HG03571 (cell line): ENCODE data around the gene CNN1.
"Not testable (repeated sequence)": the region's sequence is repeated elsewhere in the genome, so short reads cannot be mapped to it uniquely, and the experiment has no call there.

Experiments
- ATAC-seq: cut with Tn5 transposase; IDR thresholded peaks from one replicate; pipeline ENCODE4 v1.9.1; 2021; ENCODE audit not compliant: unreplicated experiment

Gene CNN1

GRCh38 chr19:11564082-11564807 lies 25.6 kb downstream of the CNN1 start:
- ATAC-seq, result not testable (repeated sequence)

- ATAC-seq, result not testable (repeated sequence)
These were observed 27.0 kb downstream of the CNN1 start for GRCh38 chr19:11565649-11565980.

- no peak for ATAC-seq
These were observed 27.5 kb downstream of the CNN1 start for GRCh38 chr19:11566164-11566563.

- ATAC-seq, result no peak
These were observed 31.4 kb downstream of the CNN1 start for GRCh38 chr19:11570039-11570462.

GRCh38 chr19:11573354-11573753 lies 34.7 kb downstream of the CNN1 start:
- not testable (repeated sequence) for ATAC-seq

- ATAC-seq, result not testable (repeated sequence)
These were observed 35.1 kb downstream of the CNN1 start for GRCh38 chr19:11573763-11574162.

GRCh38 chr19:11574689-11575088 lies 36.0 kb downstream of the CNN1 start:
- ATAC-seq, result no peak

- no peak for ATAC-seq
These were observed 37.6 kb downstream of the CNN1 start for GRCh38 chr19:11576227-11576626.

- ATAC-seq, result no peak
These were observed 39.0 kb downstream of the CNN1 start, which contains the start of gene ACP5 for GRCh38 chr19:11577451-11578257. Gene ACP5 (minus strand): TSS chr19:11577645. CDS start chr19:11577317, 328 bp downstream.

GRCh38 chr19:11578258-11579142 lies 39.8 kb downstream of the CNN1 start:
- ATAC-seq, result no peak

GRCh38 chr19:11580116-11580515 lies 41.5 kb downstream of the CNN1 start:
- no peak for ATAC-seq

- ATAC-seq, result no peak
These were observed 43.1 kb downstream of the CNN1 start for GRCh38 chr19:11581740-11582139.

GRCh38 chr19:11586331-11586730 lies 47.7 kb downstream of the CNN1 start:
- ATAC-seq, result no peak

- no peak for ATAC-seq
These were observed 48.8 kb downstream of the CNN1 start for GRCh38 chr19:11587302-11587974.

GRCh38 chr19:11587975-11588631 lies 49.5 kb downstream of the CNN1 start:
- no peak for ATAC-seq

- ATAC-seq, result no peak
These were observed 55.4 kb downstream of the CNN1 start for GRCh38 chr19:11594084-11594483.

GRCh38 chr19:11596156-11596555 lies 57.5 kb downstream of the CNN1 start:
- ATAC-seq, result no peak

- ATAC-seq, result peak; percentile 97
These were observed 58.8 kb downstream of the CNN1 start, which contains the start of gene ZNF627 for GRCh38 chr19:11597202-11598102. Gene ZNF627 (plus strand): TSS chr19:11597483. CDS start chr19:11597628, 145 bp downstream.

GRCh38 chr19:11598103-11598483 lies 59.4 kb downstream of the CNN1 start:
- no peak for ATAC-seq
